ENCODE data around the gene SYNE4.
A peak's percentile ranks its signal among the peaks of the same experiment; 100 is the strongest.

SYNE4 gene

DNA sequence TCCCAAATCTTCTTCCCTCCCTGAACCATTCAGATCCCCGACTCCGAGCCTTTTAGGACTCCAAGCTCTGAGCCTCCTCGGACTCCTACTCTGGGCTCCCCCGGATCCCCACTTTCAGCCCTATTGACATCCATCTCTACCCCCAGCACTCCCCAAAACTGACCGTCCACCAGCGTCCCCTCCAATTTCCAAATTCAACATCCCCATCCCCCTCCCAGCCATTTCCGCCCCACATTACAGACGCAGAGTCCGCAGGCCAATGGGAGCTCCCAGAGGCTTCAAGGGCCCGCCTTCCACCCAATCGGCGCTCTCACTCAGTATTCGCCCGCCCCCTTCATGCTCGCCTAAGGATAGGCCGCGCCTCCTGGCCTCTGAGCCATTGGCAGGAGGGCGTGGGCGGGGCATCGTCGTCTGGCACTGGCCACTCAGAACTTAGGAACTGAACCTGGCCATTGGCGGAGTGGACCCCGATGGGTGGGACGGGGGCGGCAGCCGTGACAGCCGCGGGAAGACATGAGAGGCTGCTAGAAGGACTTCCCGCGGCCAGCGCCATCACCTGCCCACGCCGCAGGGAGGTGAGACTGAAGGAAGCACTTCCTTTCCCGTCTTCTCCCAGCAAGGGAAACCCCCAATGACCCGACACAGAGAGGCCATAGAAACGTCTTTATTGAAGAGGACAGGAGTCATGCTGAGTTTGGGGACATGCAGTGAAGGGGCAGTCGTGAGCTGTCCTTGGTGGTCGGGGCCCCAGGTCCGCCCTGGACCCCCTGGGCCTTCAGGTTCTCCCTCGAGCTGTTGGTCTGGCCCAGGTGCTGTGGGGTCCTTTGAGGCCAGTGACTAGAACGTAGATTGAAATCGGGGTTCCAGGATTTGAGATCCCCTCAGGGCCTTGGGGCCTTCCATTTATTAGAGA is 5.7 kb upstream of the SYNE4 start, which contains the start of gene ALKBH6 (continued):
- TF ChIP-seq, protein P1, sequence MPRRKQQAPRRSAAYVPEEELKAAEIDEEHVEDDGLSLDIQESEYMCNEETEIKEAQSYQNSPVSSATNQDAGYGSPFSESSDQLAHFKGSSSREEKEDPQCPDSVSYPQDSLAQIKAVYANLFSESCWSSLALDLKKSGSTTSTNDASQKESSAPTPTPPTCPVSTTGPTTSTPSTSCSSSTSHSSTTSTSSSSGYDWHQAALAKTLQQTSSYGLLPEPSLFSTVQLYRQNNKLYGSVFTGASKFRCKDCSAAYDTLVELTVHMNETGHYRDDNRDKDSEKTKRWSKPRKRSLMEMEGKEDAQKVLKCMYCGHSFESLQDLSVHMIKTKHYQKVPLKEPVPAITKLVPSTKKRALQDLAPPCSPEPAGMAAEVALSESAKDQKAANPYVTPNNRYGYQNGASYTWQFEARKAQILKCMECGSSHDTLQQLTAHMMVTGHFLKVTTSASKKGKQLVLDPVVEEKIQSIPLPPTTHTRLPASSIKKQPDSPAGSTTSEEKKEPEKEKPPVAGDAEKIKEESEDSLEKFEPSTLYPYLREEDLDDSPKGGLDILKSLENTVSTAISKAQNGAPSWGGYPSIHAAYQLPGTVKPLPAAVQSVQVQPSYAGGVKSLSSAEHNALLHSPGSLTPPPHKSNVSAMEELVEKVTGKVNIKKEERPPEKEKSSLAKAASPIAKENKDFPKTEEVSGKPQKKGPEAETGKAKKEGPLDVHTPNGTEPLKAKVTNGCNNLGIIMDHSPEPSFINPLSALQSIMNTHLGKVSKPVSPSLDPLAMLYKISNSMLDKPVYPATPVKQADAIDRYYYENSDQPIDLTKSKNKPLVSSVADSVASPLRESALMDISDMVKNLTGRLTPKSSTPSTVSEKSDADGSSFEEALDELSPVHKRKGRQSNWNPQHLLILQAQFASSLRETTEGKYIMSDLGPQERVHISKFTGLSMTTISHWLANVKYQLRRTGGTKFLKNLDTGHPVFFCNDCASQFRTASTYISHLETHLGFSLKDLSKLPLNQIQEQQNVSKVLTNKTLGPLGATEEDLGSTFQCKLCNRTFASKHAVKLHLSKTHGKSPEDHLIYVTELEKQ (tag by site-specific recombination; IDR thresholded peaks at IDR 0.05; ENCODE audit: borderline replicate concordance) = no peak
- no peak for TF ChIP-seq ZNF112 (tag by site-specific recombination; IDR thresholded peaks at IDR 0.05)
- TF ChIP-seq ZNF341 (tag by site-specific recombination; IDR thresholded peaks at IDR 0.05; ENCODE audit: low read depth) = peak; percentile 100
- peak; percentile 60; the same call in 1 of the 2 replicates for TF ChIP-seq KLF7 (tag by site-specific recombination; IDR thresholded peaks at IDR 0.05; ENCODE audit: borderline replicate concordance)
- TF ChIP-seq, protein P2, sequence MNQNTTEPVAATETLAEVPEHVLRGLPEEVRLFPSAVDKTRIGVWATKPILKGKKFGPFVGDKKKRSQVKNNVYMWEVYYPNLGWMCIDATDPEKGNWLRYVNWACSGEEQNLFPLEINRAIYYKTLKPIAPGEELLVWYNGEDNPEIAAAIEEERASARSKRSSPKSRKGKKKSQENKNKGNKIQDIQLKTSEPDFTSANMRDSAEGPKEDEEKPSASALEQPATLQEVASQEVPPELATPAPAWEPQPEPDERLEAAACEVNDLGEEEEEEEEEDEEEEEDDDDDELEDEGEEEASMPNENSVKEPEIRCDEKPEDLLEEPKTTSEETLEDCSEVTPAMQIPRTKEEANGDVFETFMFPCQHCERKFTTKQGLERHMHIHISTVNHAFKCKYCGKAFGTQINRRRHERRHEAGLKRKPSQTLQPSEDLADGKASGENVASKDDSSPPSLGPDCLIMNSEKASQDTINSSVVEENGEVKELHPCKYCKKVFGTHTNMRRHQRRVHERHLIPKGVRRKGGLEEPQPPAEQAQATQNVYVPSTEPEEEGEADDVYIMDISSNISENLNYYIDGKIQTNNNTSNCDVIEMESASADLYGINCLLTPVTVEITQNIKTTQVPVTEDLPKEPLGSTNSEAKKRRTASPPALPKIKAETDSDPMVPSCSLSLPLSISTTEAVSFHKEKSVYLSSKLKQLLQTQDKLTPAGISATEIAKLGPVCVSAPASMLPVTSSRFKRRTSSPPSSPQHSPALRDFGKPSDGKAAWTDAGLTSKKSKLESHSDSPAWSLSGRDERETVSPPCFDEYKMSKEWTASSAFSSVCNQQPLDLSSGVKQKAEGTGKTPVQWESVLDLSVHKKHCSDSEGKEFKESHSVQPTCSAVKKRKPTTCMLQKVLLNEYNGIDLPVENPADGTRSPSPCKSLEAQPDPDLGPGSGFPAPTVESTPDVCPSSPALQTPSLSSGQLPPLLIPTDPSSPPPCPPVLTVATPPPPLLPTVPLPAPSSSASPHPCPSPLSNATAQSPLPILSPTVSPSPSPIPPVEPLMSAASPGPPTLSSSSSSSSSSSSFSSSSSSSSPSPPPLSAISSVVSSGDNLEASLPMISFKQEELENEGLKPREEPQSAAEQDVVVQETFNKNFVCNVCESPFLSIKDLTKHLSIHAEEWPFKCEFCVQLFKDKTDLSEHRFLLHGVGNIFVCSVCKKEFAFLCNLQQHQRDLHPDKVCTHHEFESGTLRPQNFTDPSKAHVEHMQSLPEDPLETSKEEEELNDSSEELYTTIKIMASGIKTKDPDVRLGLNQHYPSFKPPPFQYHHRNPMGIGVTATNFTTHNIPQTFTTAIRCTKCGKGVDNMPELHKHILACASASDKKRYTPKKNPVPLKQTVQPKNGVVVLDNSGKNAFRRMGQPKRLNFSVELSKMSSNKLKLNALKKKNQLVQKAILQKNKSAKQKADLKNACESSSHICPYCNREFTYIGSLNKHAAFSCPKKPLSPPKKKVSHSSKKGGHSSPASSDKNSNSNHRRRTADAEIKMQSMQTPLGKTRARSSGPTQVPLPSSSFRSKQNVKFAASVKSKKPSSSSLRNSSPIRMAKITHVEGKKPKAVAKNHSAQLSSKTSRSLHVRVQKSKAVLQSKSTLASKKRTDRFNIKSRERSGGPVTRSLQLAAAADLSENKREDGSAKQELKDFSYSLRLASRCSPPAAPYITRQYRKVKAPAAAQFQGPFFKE (tag by site-specific recombination; IDR thresholded peaks at IDR 0.05; ENCODE audit: borderline replicate concordance) = no peak
- no peak for TF ChIP-seq ZNF292 (tag by site-specific recombination; IDR thresholded peaks at IDR 0.05; ENCODE audit: borderline replicate concordance, low read depth)
- TF ChIP-seq, protein P3, sequence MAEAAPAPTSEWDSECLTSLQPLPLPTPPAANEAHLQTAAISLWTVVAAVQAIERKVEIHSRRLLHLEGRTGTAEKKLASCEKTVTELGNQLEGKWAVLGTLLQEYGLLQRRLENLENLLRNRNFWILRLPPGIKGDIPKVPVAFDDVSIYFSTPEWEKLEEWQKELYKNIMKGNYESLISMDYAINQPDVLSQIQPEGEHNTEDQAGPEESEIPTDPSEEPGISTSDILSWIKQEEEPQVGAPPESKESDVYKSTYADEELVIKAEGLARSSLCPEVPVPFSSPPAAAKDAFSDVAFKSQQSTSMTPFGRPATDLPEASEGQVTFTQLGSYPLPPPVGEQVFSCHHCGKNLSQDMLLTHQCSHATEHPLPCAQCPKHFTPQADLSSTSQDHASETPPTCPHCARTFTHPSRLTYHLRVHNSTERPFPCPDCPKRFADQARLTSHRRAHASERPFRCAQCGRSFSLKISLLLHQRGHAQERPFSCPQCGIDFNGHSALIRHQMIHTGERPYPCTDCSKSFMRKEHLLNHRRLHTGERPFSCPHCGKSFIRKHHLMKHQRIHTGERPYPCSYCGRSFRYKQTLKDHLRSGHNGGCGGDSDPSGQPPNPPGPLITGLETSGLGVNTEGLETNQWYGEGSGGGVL (tag by site-specific recombination; IDR thresholded peaks at IDR 0.05) = peak; percentile 1; the same call in 1 of the 2 replicates
- TF ChIP-seq BCL11B (tag by site-specific recombination; IDR thresholded peaks at IDR 0.05; ENCODE audit: low read depth) = peak; percentile 92
- TF ChIP-seq, protein P4, sequence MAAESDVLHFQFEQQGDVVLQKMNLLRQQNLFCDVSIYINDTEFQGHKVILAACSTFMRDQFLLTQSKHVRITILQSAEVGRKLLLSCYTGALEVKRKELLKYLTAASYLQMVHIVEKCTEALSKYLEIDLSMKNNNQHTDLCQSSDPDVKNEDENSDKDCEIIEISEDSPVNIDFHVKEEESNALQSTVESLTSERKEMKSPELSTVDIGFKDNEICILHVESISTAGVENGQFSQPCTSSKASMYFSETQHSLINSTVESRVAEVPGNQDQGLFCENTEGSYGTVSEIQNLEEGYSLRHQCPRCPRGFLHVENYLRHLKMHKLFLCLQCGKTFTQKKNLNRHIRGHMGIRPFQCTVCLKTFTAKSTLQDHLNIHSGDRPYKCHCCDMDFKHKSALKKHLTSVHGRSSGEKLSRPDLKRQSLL (tag by site-specific recombination; IDR thresholded peaks at IDR 0.05) = no peak
- no peak for TF ChIP-seq ZNF37A (tag by site-specific recombination; IDR thresholded peaks at IDR 0.05)
- TF ChIP-seq ZNF558 (tag by site-specific recombination; IDR thresholded peaks at IDR 0.05) = no peak
- TF ChIP-seq TCF7L2 (IDR thresholded peaks at IDR 0.05; ENCODE audit: borderline replicate concordance, low read depth, low read length) = no peak
- TF ChIP-seq ZNF548 (tag by site-specific recombination; IDR thresholded peaks at IDR 0.05) = no peak
- TF ChIP-seq, protein P5, sequence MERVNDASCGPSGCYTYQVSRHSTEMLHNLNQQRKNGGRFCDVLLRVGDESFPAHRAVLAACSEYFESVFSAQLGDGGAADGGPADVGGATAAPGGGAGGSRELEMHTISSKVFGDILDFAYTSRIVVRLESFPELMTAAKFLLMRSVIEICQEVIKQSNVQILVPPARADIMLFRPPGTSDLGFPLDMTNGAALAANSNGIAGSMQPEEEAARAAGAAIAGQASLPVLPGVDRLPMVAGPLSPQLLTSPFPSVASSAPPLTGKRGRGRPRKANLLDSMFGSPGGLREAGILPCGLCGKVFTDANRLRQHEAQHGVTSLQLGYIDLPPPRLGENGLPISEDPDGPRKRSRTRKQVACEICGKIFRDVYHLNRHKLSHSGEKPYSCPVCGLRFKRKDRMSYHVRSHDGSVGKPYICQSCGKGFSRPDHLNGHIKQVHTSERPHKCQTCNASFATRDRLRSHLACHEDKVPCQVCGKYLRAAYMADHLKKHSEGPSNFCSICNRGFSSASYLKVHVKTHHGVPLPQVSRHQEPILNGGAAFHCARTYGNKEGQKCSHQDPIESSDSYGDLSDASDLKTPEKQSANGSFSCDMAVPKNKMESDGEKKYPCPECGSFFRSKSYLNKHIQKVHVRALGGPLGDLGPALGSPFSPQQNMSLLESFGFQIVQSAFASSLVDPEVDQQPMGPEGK (tag by site-specific recombination; IDR thresholded peaks at IDR 0.05) = peak; percentile 72
- TF ChIP-seq ZNF791 (tag by site-specific recombination; IDR thresholded peaks at IDR 0.05) = no peak
- peak; percentile 92 for TF ChIP-seq ZBTB7A (tag by site-specific recombination; IDR thresholded peaks at IDR 0.05; ENCODE audit: low read depth)
- no peak; the same call in 1 of the 2 replicates for TF ChIP-seq REPIN1 (tag by site-specific recombination; IDR thresholded peaks at IDR 0.05; ENCODE audit: low read depth)
- no peak for TF ChIP-seq ZNF621 (tag by site-specific recombination; IDR thresholded peaks at IDR 0.05)
- no peak for TF ChIP-seq ZNF521 (tag by site-specific recombination; IDR thresholded peaks at IDR 0.05)
- TF ChIP-seq ZNF654 (tag by site-specific recombination; IDR thresholded peaks at IDR 0.05; ENCODE audit: low read depth) = no peak
- peak; percentile 64 for TF ChIP-seq ZNF366 (tag by site-specific recombination; conservative IDR thresholded peaks at IDR 0.05)
- TF ChIP-seq, protein P6, sequence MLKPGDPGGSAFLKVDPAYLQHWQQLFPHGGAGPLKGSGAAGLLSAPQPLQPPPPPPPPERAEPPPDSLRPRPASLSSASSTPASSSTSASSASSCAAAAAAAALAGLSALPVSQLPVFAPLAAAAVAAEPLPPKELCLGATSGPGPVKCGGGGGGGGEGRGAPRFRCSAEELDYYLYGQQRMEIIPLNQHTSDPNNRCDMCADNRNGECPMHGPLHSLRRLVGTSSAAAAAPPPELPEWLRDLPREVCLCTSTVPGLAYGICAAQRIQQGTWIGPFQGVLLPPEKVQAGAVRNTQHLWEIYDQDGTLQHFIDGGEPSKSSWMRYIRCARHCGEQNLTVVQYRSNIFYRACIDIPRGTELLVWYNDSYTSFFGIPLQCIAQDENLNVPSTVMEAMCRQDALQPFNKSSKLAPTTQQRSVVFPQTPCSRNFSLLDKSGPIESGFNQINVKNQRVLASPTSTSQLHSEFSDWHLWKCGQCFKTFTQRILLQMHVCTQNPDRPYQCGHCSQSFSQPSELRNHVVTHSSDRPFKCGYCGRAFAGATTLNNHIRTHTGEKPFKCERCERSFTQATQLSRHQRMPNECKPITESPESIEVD (tag by site-specific recombination; IDR thresholded peaks at IDR 0.05) = no peak

Data from HEK293 (cell line).